Endothelial cell of umbilical vein (primary cell): Measurements from ENCODE around the gene MYD88.

Source experiments
- CTCF ChIP-seq, 2 donors: IDR thresholded peaks; 1 replicate in 1 of 2; 2 replicates in 1 of 2; pipeline ENCODE4 v1.5.1; 2011; ENCODE audit warnings: low read length in 2 of 2, mild to moderate bottlenecking in 2 of 2, moderate library complexity in 2 of 2, control low read depth in 1 of 2, inconsistent platforms in 1 of 2, low read depth in 1 of 2; ENCODE audit not compliant: insufficient read depth in 1 of 2; ENCODE audit errors: extremely low read depth in 1 of 2
- EZH2 ChIP-seq: IDR thresholded peaks from 2 replicates; pipeline ENCODE4 v1.6.1; 2012; ENCODE audit warnings: borderline replicate concordance, low read depth, mild to moderate bottlenecking, moderate library complexity, low read length, inconsistent platforms; ENCODE audit not compliant: severe bottlenecking
- GATA2 ChIP-seq: IDR thresholded peaks from 2 replicates; pipeline ENCODE4 v1.7.0; 2011; ENCODE audit warnings: low read depth, mild to moderate bottlenecking, moderate library complexity, mixed read lengths, low read length; ENCODE audit not compliant: insufficient read length, insufficient read depth
- MYC ChIP-seq: IDR thresholded peaks from one replicate; pipeline ENCODE4 v1.6.1; 2011; ENCODE audit warnings: mild to moderate bottlenecking, low read depth, low read length
- POLR2A ChIP-seq: IDR thresholded peaks from 2 replicates; pipeline ENCODE4 v1.6.1; 2012; ENCODE audit warnings: low read depth, mild to moderate bottlenecking, control low read depth, low read length
- POLR2AphosphoS5 ChIP-seq: IDR thresholded peaks from 2 replicates; pipeline ENCODE4 v1.6.1; 2012; ENCODE audit warnings: low read depth, mild to moderate bottlenecking, control low read depth, low read length, moderate library complexity; ENCODE audit not compliant: insufficient read depth

GRCh38 chr3:38118421-38119247 is 19.8 kb upstream of the MYD88 start:
- TF ChIP-seq EZH2 (no peak), CTCF (IDR thresholded peaks at IDR 0.05; ENCODE audit: extremely low read depth in 1 of 2, insufficient read depth in 1 of 2, low read depth in 1 of 2, low read length in 2 of 2) (no peak), POLR2AphosphoS5 (no peak), GATA2 (no peak), POLR2A (no peak), MYC (no peak)
